Naive thymus-derived CD4-positive, alpha-beta T cell (primary cell): ENCODE results near the gene FCAR. TPM values are rescaled to one million over a fixed set of nuclear protein-coding genes. Genes with fewer than 3 reads are reported as not detected.
A peak's percentile ranks its signal among the peaks of the same experiment; 100 is the strongest.
"Not testable (repeated sequence)": the region's sequence is repeated elsewhere in the genome, so short reads cannot be mapped to it uniquely, and the experiment has no call there.

Experiments used
- ATAC-seq: fragments of 150-1000 bp; cut with Tn5 transposase; 2 replicates; pipeline ENCODE4 v1.10.0; 2021; ENCODE audit warnings: mild to moderate bottlenecking, moderate library complexity
- CTCF ChIA-PET: fragments of 350-600 bp; sonication (Branson Sonifier 250); formaldehyde crosslinking; loops from one replicate; lab custom pipeline; 2021; ENCODE audit warnings: antibody characterized with exemption; lab: Charles Lee
- POLR2A ChIA-PET: fragments of 350-600 bp; sonication (Branson Sonifier 250); formaldehyde crosslinking; loops from one replicate; lab custom pipeline; 2021; ENCODE audit warnings: antibody characterized with exemption, inconsistent platforms; lab: Charles Lee
- DNase-seq, 9 donors: peaks; one replicate each; pipeline versions ENCODE4 v3.0.0 to v3.0.0-alpha.2; 2020 to 2022; ENCODE audit warnings: mixed read lengths in 1 of 9
- H3K27ac ChIP-seq: one replicate; pipeline ENCODE4 v1.7.0; 2013; ENCODE audit warnings: mild to moderate bottlenecking, low read depth, low read length, moderate library complexity
- H3K27me3 ChIP-seq, 2 donors: one replicate each; pipeline ENCODE4 v1.7.0; 2013; ENCODE audit warnings: low read length in 2 of 2, mild to moderate bottlenecking in 2 of 2, moderate library complexity in 2 of 2; ENCODE audit not compliant: control insufficient read depth in 2 of 2, insufficient read depth in 2 of 2
- H3K36me3 ChIP-seq, 3 experiments: 1 replicate in 2 of 3; 2 replicates in 1 of 3; pipeline ENCODE4 v1.7.0; 2013; ENCODE audit warnings: low read length in 3 of 3, mild to moderate bottlenecking in 3 of 3, moderate library complexity in 1 of 3; ENCODE audit not compliant: insufficient read depth in 3 of 3, control insufficient read depth in 2 of 3
- H3K4me1 ChIP-seq, 2 donors: one replicate each; pipeline ENCODE4 v1.7.0; 2013; ENCODE audit warnings: low read length in 2 of 2, mild to moderate bottlenecking in 2 of 2, moderate library complexity in 1 of 2; ENCODE audit not compliant: control insufficient read depth in 2 of 2, insufficient read depth in 2 of 2
- H3K4me3 ChIP-seq: 2 replicates; pipeline ENCODE4 v1.7.0; 2013; ENCODE audit warnings: mild to moderate bottlenecking, low read length
- H3K9me3 ChIP-seq, 3 experiments: 1 replicate in 2 of 3; 2 replicates in 1 of 3; pipeline ENCODE4 v1.7.0; 2013; ENCODE audit warnings: low read length in 3 of 3; ENCODE audit not compliant: control insufficient read depth in 2 of 3
- H3K27ac Mint-ChIP-seq, 9 donors: one replicate each; pipeline ENCODE4 v1.8.0; 2020 to 2022; ENCODE audit warnings: mixed read lengths in 9 of 9, mild to moderate bottlenecking in 8 of 9, moderate library complexity in 5 of 9, inconsistent platforms in 2 of 9
- H3K27me3 Mint-ChIP-seq, 5 donors: one replicate each; pipeline ENCODE4 v1.8.0; 2021 to 2022; ENCODE audit warnings: mixed read lengths in 5 of 5, mild to moderate bottlenecking in 1 of 5
- H3K36me3 Mint-ChIP-seq, 5 donors: one replicate each; pipeline ENCODE4 v1.8.0; 2020 to 2022; ENCODE audit warnings: mixed read lengths in 5 of 5, mild to moderate bottlenecking in 3 of 5, inconsistent platforms in 1 of 5
- H3K4me1 Mint-ChIP-seq, 7 donors: one replicate each; pipeline ENCODE4 v1.8.0; 2020 to 2022; ENCODE audit warnings: mixed read lengths in 7 of 7, mild to moderate bottlenecking in 3 of 7, inconsistent platforms in 1 of 7
- H3K4me3 Mint-ChIP-seq, 10 donors: one replicate each; pipeline ENCODE4 v1.8.0; 2020 to 2022; ENCODE audit warnings: mild to moderate bottlenecking in 10 of 10, mixed read lengths in 10 of 10, moderate library complexity in 6 of 10, inconsistent platforms in 2 of 10
- H3K9me3 Mint-ChIP-seq, 11 donors: one replicate each; pipeline ENCODE4 v1.8.0; 2020 to 2022; ENCODE audit warnings: mixed read lengths in 11 of 11, mild to moderate bottlenecking in 4 of 11, inconsistent platforms in 1 of 11, moderate library complexity in 1 of 11
- intact Hi-C, 2 donors: fragments of 100-400 bp; cut with micrococcal nuclease; formaldehyde crosslinking; loops; one replicate each; pipeline ENCODE4 v1.15.1; 2023
- polyA plus RNA-seq, 2 donors: library from polyadenylated mRNA; unstranded; fragments of 300-500 nt; fragmentation: Illumina TruSeq; gene quantifications; one replicate each; pipeline ENCODE4 v1.2.3, GENCODE V29; 2021
- total RNA-seq, 6 experiments: library from RNA in 5 of 6; stranded (reverse) in 5 of 6; gene quantifications; 1 replicate in 5 of 6; 2 replicates in 1 of 6; pipeline ENCODE4 v1.2.3 and lab custom pipeline; 2021 to 2026

Gene FCAR
- total RNA-seq, result 100 to 1,000 TPM in 1 of 5 experiments, 1 to 10 TPM in 1, not detected in 3; 8.5 to 110 TPM
- polyA plus RNA-seq, result not detected
- not detected for total RNA-seq (lab: John Stamatoyannopoulos, UW)

DNA sequence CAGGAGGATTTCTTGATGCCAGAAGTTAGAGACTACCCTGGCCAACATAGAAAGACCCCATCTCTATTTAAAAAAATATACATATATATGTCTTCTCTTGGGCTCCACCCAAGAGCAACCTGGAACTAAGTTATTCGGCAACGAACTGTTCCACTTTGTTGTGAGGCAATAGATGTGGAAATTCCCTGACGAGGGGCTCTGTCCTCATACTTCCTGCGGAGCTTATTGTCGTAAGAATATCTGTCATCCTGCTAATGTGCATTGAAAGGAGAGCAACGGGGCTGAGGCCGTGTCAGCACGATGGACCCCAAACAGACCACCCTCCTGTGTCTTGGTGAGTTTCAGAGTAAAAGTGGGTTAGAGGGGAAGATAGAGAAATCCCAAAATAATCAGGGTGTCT lies at the start of gene FCAR:
FCAR (plus strand) TSS at position 246 of the 400 bp plus-strand sequence; CDS start at position 301, 55 bp downstream.
- ChIA-PET POLR2A (no interaction called here), CTCF (no interaction called here)
- Histone ChIP-seq H3K36me3 (no peaks in the 10 kb centered on the region), H3K27ac (no peak within 1 kb of the TSS), H3K27me3 (no peaks in the 10 kb centered on the region), H3K9me3 (no peaks in the 10 kb centered on the region), H3K4me1 (no peaks in the 10 kb centered on the region), H3K4me3 (no peak within 1 kb of the TSS)
- no peak within 1 kb of the TSS for H3K4me3 Mint-ChIP-seq
- ATAC-seq (peak; percentile 55), DNase-seq (no peak)
- no peak within 1 kb of the TSS for H3K27ac Mint-ChIP-seq
- H3K4me1 Mint-ChIP-seq, result peaks cover 0 to 8% (median 0%) of the 10 kb centered on the region in 7 donors
- no peaks in the 10 kb centered on the region for H3K36me3 Mint-ChIP-seq
- H3K9me3 Mint-ChIP-seq, result peaks cover 0 to 28% (median 5%) of the 10 kb centered on the region in 11 donors
- peaks cover 13 to 21% (median 18%) of the 10 kb centered on the region in 5 donors for H3K27me3 Mint-ChIP-seq
- intact Hi-C loops, result no loop called here

DNA sequence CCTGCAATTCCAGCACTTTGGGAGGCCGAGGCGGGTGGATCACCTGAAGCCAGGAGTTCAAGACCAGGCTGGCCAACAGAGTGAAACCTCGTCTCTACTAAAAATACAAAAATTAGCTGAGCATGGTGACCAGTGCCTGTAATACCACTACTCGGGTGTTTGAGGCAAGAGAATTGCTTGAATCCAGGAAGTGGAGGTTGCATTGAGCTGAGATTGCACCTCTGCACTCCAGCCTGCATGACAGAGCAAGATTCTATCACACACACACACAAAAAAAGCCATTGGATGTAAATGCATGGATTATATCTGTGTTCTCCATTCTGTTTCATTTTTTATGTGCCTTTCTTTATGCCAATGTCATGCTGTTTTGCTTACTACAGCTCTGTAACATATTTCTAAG lies 49.6 kb upstream of the FCAR start:
- POLR2A ChIA-PET, intact Hi-C loops, H3K36me3 Mint-ChIP-seq, CTCF ChIA-PET, H3K9me3 ChIP-seq, H3K36me3 ChIP-seq, DNase-seq, H3K4me1 Mint-ChIP-seq, H3K4me3 ChIP-seq, H3K4me3 Mint-ChIP-seq, H3K27ac ChIP-seq, H3K27ac Mint-ChIP-seq, H3K27me3 ChIP-seq, H3K4me1 ChIP-seq: not testable (repeated sequence)
- peaks cover 0 to 23% (median 5%) of the 10 kb centered on the region in 11 donors for H3K9me3 Mint-ChIP-seq
- ATAC-seq, result peak; percentile 32
- peaks cover 3 to 40% (median 20%) of the 10 kb centered on the region in 5 donors for H3K27me3 Mint-ChIP-seq

DNA sequence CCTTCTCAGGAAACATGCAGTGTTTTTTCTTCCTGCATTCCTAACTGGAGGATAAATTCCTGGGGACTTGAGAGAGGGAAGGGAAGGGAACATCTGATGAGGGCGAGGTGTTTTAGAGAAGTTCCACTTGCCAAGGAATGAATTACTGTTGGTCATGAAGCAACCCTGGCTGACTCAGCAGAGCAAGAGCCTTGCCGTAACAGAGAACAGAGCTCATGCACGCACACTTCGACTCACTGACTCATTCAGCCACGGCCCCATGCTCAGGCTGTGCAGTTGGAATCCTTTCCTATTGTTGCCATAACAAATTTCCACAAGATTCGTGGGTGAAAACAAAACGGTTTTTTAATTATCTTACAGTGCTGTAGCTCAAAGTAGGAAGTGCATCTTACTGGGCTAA lies 48.7 kb upstream of the FCAR start:
- POLR2A ChIA-PET, H3K9me3 ChIP-seq, H3K4me1 Mint-ChIP-seq, H3K4me3 Mint-ChIP-seq, intact Hi-C loops, CTCF ChIA-PET, H3K27ac ChIP-seq, H3K27ac Mint-ChIP-seq, H3K27me3 ChIP-seq, H3K36me3 ChIP-seq, H3K4me1 ChIP-seq, H3K36me3 Mint-ChIP-seq, DNase-seq, ATAC-seq, H3K4me3 ChIP-seq: not testable (repeated sequence)
- H3K27me3 Mint-ChIP-seq, result peaks cover 3 to 39% (median 21%) of the 10 kb centered on the region in 5 donors
- H3K9me3 Mint-ChIP-seq, result peaks cover 0 to 23% (median 6%) of the 10 kb centered on the region in 11 donors

DNA sequence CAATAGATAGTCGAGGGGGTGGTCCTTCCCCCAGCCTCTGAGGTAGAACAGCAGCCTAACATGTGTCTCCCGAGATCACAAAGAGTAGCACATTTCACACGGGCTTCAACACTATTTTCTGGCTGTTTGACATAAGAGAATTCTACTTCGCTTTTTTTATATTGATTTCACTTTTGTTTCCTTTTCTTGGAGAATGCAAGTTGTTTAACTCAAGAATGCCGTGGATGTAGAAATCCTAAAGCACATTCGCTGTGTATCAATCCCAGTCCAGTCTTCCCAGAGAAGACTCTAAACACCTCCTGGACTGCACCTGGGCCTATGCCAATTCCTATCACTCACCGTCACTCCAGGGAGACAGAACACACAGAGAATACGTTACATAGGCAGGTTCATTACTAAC lies 46.0 kb upstream of the FCAR start:
- H3K36me3 ChIP-seq, CTCF ChIA-PET, H3K9me3 ChIP-seq, H3K27ac ChIP-seq, H3K27me3 ChIP-seq, H3K4me3 ChIP-seq, DNase-seq, H3K4me3 Mint-ChIP-seq, H3K36me3 Mint-ChIP-seq, POLR2A ChIA-PET, ATAC-seq, H3K4me1 ChIP-seq, H3K27ac Mint-ChIP-seq, intact Hi-C loops, H3K4me1 Mint-ChIP-seq: not testable (repeated sequence)
- H3K27me3 Mint-ChIP-seq, result peaks cover 3 to 41% (median 18%) of the 10 kb centered on the region in 5 donors
- H3K9me3 Mint-ChIP-seq, result peaks cover 0 to 23% (median 5%) of the 10 kb centered on the region in 11 donors

DNA sequence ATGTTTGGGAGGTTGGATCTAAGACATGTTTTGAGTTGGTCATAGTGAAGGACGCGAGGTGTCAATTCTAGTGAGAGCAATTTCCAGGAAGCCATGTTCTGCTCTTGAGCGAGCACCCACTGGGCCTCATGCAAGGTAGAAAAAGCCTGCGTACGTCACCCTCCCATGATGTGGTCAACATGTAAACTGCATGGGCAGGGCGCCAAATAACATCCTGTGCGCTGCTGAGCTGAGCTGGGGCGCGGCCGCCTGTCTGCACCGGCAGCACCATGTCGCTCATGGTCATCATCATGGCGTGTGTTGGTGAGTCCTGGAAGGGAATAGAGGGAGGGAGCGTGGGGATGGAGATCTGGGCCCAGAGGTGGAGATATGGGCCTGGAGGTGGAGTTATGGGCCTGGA lies 41.5 kb upstream of the FCAR start, which contains the start of gene KIR2DS4:
KIR2DS4 (plus strand) TSS at position 181 of the 400 bp plus-strand sequence.
- H3K27ac Mint-ChIP-seq, H3K36me3 Mint-ChIP-seq, DNase-seq, POLR2A ChIA-PET, H3K27ac ChIP-seq, ATAC-seq, H3K4me1 Mint-ChIP-seq, H3K27me3 ChIP-seq, H3K9me3 ChIP-seq, H3K4me1 ChIP-seq, H3K4me3 ChIP-seq, H3K36me3 ChIP-seq, CTCF ChIA-PET: not testable (repeated sequence)
- peaks cover 0 to 12% (median 3%) of the 10 kb centered on the region in 11 donors for H3K9me3 Mint-ChIP-seq
- H3K4me3 Mint-ChIP-seq, result peak within 1 kb of the TSS in 1 of 10 donors; percentile 40
- intact Hi-C loops, result loop anchor here in 1 of 2 donors (10.0 kb wide), 1 partner anchor 78 kb away; no protein-coding TSS in a partner anchor
- H3K27me3 Mint-ChIP-seq, result peaks cover 0 to 29% (median 12%) of the 10 kb centered on the region in 5 donors

DNA sequence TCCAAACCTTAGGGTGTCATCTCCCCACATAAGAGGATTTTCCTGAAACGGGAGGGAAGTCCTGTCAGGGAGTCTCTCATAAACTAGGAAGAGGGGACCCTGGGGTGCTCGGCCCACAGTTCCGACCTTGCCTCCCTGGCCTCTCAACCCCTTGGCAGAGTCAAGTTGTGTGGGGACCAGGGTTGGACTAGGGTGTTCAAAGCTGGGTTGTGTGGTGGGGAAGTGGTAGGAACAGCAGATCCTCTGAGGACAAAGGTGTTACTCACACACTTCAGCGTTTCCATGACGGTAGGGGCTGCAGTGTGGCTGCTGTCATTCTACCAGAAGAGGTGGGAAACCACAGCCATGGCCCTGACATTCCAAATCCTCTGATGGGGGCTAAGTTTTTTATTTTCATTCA lies 38.9 kb upstream of the FCAR start:
- H3K27me3 ChIP-seq, H3K4me1 Mint-ChIP-seq, H3K4me3 ChIP-seq, ATAC-seq, H3K9me3 ChIP-seq, H3K36me3 ChIP-seq, DNase-seq, CTCF ChIA-PET, H3K27ac Mint-ChIP-seq, H3K27ac ChIP-seq, H3K4me3 Mint-ChIP-seq, POLR2A ChIA-PET, H3K9me3 Mint-ChIP-seq, H3K36me3 Mint-ChIP-seq, H3K4me1 ChIP-seq: not testable (repeated sequence)
- intact Hi-C loops, result loop anchor here in 1 of 2 donors (10.0 kb wide), 1 partner anchor 80 kb away; no protein-coding TSS in a partner anchor
- peaks cover 0 to 15% (median 9%) of the 10 kb centered on the region in 5 donors for H3K27me3 Mint-ChIP-seq

DNA sequence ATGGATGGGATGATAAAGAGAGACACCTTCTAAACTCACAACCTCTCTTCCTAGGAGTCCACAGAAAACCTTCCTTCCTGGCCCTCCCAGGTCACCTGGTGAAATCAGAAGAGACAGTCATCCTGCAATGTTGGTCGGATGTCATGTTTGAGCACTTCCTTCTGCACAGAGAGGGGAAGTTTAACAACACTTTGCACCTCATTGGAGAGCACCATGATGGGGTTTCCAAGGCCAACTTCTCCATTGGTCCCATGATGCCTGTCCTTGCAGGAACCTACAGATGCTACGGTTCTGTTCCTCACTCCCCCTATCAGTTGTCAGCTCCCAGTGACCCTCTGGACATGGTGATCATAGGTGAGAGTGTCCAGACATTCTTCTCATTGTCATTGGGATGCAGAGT lies 36.5 kb upstream of the FCAR start:
- DNase-seq, H3K4me1 Mint-ChIP-seq: not testable (repeated sequence)
- intact Hi-C loops, result loop anchor here in 1 of 2 donors (10.0 kb wide), 1 partner anchor 83 kb away; no protein-coding TSS in a partner anchor

More for the DNA sequence above, 36.5 kb upstream of the FCAR start:
- H3K9me3 Mint-ChIP-seq, H3K9me3 ChIP-seq, H3K4me1 ChIP-seq, H3K27me3 ChIP-seq, H3K36me3 ChIP-seq, H3K27ac Mint-ChIP-seq, POLR2A ChIA-PET, H3K4me3 ChIP-seq, H3K27me3 Mint-ChIP-seq, H3K27ac ChIP-seq, H3K4me3 Mint-ChIP-seq, H3K36me3 Mint-ChIP-seq, CTCF ChIA-PET: not testable (repeated sequence)
- ATAC-seq, result peak; percentile 45
